Thoracic aorta (tissue), 2 donors: ENCODE measurements around the gene DNAH1. TPM values are rescaled to one million over a fixed set of nuclear protein-coding genes. Genes with fewer than 3 reads are reported as not detected.

ENCODE experiments used
- ATAC-seq: fragments of 150-250 bp; one replicate; pipeline ENCODE4 v1.8.0; 2017; ENCODE audit warnings: low read depth; ENCODE audit not compliant: insufficient number of reproducible peaks, low FRiP score
- DNase-seq: peaks from one replicate; pipeline ENCODE4 v3.0.0-alpha.2; 2020; ENCODE audit warnings: low spot score
- H3K27ac ChIP-seq, 2 donors: fragments of 200-600 bp; sonication (generic); 1 replicate in 1 of 2; 2 replicates in 1 of 2; pipeline ENCODE4 v1.5.1; 2016; ENCODE audit warnings: mild to moderate bottlenecking in 2 of 2, moderate library complexity in 2 of 2
- H3K27me3 ChIP-seq: fragments of 200-600 bp; sonication (generic); replicated peaks from 2 replicates; pipeline ENCODE4 v1.6.0; 2016; ENCODE audit warnings: mild to moderate bottlenecking; ENCODE audit not compliant: insufficient read depth
- H3K36me3 ChIP-seq: fragments of 200-600 bp; sonication (generic); one replicate; pipeline ENCODE4 v1.5.1; 2016
- H3K4me1 ChIP-seq, 2 donors: fragments of 200-600 bp; sonication (generic); 1 replicate in 1 of 2; 2 replicates in 1 of 2; pipeline versions ENCODE4 v1.5.1 to v1.6.0; 2016; ENCODE audit warnings: low read depth in 2 of 2, mild to moderate bottlenecking in 1 of 2; ENCODE audit not compliant: control insufficient read depth in 1 of 2
- H3K4me3 ChIP-seq: fragments of 200-600 bp; sonication (generic); 2 replicates; pipeline ENCODE4 v1.5.1; 2016; ENCODE audit warnings: mild to moderate bottlenecking
- H3K9me3 ChIP-seq: fragments of 200-600 bp; sonication (generic); 2 replicates; pipeline ENCODE4 v1.5.1; 2016
- CTCF ChIP-seq: fragments of 200-600 bp; sonication (generic); IDR thresholded peaks from one replicate; pipeline ENCODE4 v1.5.1; 2019; ENCODE audit warnings: antibody characterized with exemption
- total RNA-seq, 2 donors: library from RNA; depleted of rRNA; stranded (reverse); fragments of >200 nt; gene quantifications; one replicate each; pipeline versions ENCODE4 v1.1.0 to v1.2.3, GENCODE V29; 2016

DNAH1 gene
- total RNA-seq, 2 donors from 2014 or later, result 14.6 to 21.0 TPM

GRCh38 chr3:52291508-52292181 lies 24.5 kb upstream of the DNAH1 start:
- Histone ChIP-seq H3K4me3 (no peak overlapping the region), H3K4me1 (peaks cover 7 to 19% of the 10 kb centered on the region in 2 donors), H3K27me3 (no peaks in the 10 kb centered on the region), H3K9me3 (no peaks in the 10 kb centered on the region), H3K27ac (no peak overlapping the region), H3K36me3 (peaks cover 11% of the 10 kb centered on the region)
- DNase-seq, result no peak
- ATAC-seq, result no peak
- TF ChIP-seq CTCF, result peak; percentile 18

DNA sequence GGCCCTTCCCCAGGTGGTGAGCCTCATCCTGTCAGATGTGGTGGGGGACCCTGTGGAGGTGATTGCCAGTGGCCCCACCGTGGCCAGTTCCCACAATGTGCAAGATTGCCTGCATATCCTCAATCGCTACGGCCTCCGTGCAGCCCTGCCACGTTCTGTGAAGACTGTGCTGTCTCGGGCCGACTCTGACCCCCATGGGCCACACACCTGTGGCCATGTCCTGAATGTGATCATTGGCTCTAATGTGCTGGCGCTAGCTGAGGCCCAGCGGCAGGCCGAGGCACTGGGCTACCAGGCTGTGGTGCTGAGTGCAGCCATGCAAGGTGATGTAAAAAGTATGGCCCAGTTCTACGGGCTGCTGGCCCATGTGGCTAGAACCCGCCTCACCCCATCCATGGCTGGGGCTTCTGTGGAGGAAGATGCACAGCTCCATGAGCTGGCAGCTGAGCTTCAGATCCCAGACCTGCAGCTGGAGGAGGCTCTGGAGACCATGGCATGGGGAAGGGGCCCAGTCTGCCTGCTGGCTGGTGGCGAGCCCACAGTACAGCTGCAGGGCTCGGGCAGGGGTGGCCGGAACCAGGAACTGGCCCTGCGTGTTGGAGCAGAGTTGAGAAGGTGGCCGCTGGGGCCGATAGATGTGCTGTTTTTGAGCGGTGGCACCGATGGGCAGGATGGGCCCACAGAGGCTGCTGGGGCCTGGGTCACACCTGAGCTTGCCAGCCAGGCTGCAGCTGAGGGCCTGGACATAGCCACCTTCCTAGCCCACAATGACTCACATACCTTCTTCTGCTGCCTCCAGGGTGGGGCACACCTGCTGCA lies 23.7 kb upstream of the DNAH1 start:
- H3K4me1 ChIP-seq, result peaks cover 3 to 12% of the 10 kb centered on the region in 2 donors
- H3K9me3 ChIP-seq, result no peaks in the 10 kb centered on the region
- no peak overlapping the region for H3K27ac ChIP-seq
- DNase-seq (no peak), ATAC-seq (no peak)
- H3K36me3 ChIP-seq, result peaks cover 11% of the 10 kb centered on the region
- TF ChIP-seq CTCF, result no peak
- no peaks in the 10 kb centered on the region for H3K27me3 ChIP-seq
- H3K4me3 ChIP-seq, result no peak overlapping the region

- H3K9me3 ChIP-seq, result no peaks in the 10 kb centered on the region
- no peaks in the 10 kb centered on the region for H3K27me3 ChIP-seq
- no peak overlapping the region for H3K27ac ChIP-seq
- H3K4me3 ChIP-seq, result no peak overlapping the region
- ATAC-seq, result no peak
- peaks cover under 1 to 6% of the 10 kb centered on the region in 2 donors for H3K4me1 ChIP-seq
- peaks cover 11% of the 10 kb centered on the region for H3K36me3 ChIP-seq
- no peak for TF ChIP-seq CTCF
- DNase-seq, result no peak
These were observed 22.4 kb upstream of the DNAH1 start for GRCh38 chr3:52293491-52294319.

GRCh38 chr3:52294320-52295150 lies 21.6 kb upstream of the DNAH1 start:
- Histone ChIP-seq H3K27me3 (no peaks in the 10 kb centered on the region), H3K9me3 (no peaks in the 10 kb centered on the region), H3K4me3 (no peak overlapping the region), H3K27ac (no peak overlapping the region), H3K4me1 (no peaks in the 10 kb centered on the region), H3K36me3 (peaks cover 11% of the 10 kb centered on the region)
- DNase-seq, result no peak
- no peak for ATAC-seq
- TF ChIP-seq CTCF, result no peak
